GM18909 (cell line): ENCODE measurements around the gene OTX1.

Experiments used
- ATAC-seq: cut with Tn5 transposase; IDR thresholded peaks from one replicate; pipeline ENCODE4 v1.9.1; 2021; ENCODE audit warnings: mild to moderate bottlenecking; ENCODE audit not compliant: unreplicated experiment, poor library complexity

OTX1 gene

DNA sequence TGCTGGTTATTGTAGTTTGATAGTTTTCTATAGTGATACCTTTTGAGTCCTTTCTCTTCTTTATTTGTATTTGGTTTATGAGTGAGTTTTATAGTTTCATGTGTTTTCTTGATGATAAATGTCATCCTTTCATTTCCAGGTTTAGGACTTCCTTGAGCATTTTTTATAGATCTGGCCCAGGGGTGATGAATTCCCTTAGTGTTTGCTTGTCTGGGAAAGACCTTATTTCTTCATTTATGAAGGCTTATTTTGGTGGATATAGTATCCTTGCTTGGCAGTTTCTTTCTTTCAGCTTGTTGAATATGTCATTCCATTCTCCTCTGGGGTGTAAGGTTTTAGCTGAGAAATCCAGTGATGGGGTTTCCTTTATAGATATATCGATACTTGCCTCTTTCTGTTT, 53.9 kb downstream of the OTX1 start:
- ATAC-seq = no peak
